Heart left ventricle (tissue), 13 donors: ENCODE data around the gene C1orf141.

Experiments used
- POLR2A ChIP-seq, 2 donors: fragments of 450-650 bp; IDR thresholded peaks; one replicate each; pipeline ENCODE4 v1.6.1; 2017; ENCODE audit warnings: antibody characterized with exemption in 2 of 2, mild to moderate bottlenecking in 2 of 2, moderate library complexity in 2 of 2
- TF ChIP-seq, protein P1 (sequence below), 12 donors: fragments of 200-600 bp; sonication (generic) in 4 of 12; IDR thresholded peaks; one replicate each; pipeline versions ENCODE4 v1.5.0 to v1.8.0; 2018 to 2022; ENCODE audit warnings: antibody characterized with exemption in 12 of 12, mild to moderate bottlenecking in 5 of 12
- donor health status: ischemic (EF 13 %, LVEDD 7.1; RV severe dilation, severe dysfunction).
- donor health status: DM: no; HTN: yes; CAD: no.
- donor health status: DM: no; HTN: no; CAD: no.
- donor health status: ischemic (EF 25% LVEDD 6.9; RV normal size, moderate dysfunction).
- donor health status: ischemic (EF 25% LVEDD 5.7; RV mildly dilated, moderate dysfunction).
- donor health status: ischemic (EF 35%, LVEDD 5.7; RV mildly dilated, moderate dysfunction).
- donor health status: nonischemic (EF 11% LVEDD 7.7; RV severe dilation, severe dysfunction).
- donor health status: DM: yes; HTN: yes; CAD: no.
- donor health status: PGD.
- donor health status: ischemic (EF 29% LVEDD 5.4; RV normal size, mild dysfunction).
- donor health status: nonischemic (EF 23%, LVEDD 6.1; RV moderate dilation, normal function).

DNA sequence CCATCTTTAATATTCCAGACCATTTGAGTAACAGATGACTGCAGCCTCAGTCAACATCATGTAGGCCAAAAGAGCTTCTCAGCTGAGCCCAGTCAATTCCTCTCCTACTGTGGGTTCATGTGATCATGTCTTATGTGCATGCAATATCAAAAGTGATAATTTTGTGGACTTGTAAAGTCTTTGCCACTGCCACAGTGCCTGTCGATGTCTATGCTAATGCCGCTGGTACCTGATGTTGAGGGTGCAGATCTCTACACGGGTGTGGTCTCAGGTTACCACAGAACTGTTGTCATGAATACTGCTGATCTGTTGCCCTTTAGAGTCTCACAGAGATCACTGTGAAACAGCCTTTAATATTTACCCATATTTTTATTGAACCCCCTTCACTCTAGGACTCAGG lies 11.3 kb upstream of the C1orf141 start:
- TF ChIP-seq, protein P1, sequence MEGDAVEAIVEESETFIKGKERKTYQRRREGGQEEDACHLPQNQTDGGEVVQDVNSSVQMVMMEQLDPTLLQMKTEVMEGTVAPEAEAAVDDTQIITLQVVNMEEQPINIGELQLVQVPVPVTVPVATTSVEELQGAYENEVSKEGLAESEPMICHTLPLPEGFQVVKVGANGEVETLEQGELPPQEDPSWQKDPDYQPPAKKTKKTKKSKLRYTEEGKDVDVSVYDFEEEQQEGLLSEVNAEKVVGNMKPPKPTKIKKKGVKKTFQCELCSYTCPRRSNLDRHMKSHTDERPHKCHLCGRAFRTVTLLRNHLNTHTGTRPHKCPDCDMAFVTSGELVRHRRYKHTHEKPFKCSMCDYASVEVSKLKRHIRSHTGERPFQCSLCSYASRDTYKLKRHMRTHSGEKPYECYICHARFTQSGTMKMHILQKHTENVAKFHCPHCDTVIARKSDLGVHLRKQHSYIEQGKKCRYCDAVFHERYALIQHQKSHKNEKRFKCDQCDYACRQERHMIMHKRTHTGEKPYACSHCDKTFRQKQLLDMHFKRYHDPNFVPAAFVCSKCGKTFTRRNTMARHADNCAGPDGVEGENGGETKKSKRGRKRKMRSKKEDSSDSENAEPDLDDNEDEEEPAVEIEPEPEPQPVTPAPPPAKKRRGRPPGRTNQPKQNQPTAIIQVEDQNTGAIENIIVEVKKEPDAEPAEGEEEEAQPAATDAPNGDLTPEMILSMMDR (IDR thresholded peaks at IDR 0.05), result no peak
- TF ChIP-seq POLR2A (IDR thresholded peaks at IDR 0.05), result no peak
